Ovary (tissue), 3 donors: Measurements from ENCODE around the gene FGFRL1.

Experiments
- CTCF ChIP-seq, 3 donors: fragments of 450-650 bp in 2 of 3; fragments of 200-600 bp in 1 of 3; IDR thresholded peaks; one replicate each; pipeline versions ENCODE4 v1.5.1 to v1.8.0; 2016 to 2022; ENCODE audit warnings: antibody characterized with exemption in 3 of 3, mild to moderate bottlenecking in 1 of 3
- EP300 ChIP-seq: sonication (generic); formaldehyde crosslinking; IDR thresholded peaks from one replicate; pipeline ENCODE4 v1.6.1; 2017; ENCODE audit warnings: antibody characterized with exemption
- POLR2A ChIP-seq: fragments of 450-650 bp; IDR thresholded peaks from one replicate; pipeline ENCODE4 v1.6.1; 2017; ENCODE audit warnings: antibody characterized with exemption, mild to moderate bottlenecking, moderate library complexity
- donor health status: DM: no; HTN: no; CAD: no.

GRCh38 chr4:1041936-1042330, 30.5 kb downstream of the FGFRL1 start:
- no peak for TF ChIP-seq CTCF (IDR thresholded peaks at IDR 0.05)
- no peak for TF ChIP-seq POLR2A
- TF ChIP-seq EP300 = no peak
